ENCODE measurements around the gene IFNA5.

The IFNA5 gene

DNA sequence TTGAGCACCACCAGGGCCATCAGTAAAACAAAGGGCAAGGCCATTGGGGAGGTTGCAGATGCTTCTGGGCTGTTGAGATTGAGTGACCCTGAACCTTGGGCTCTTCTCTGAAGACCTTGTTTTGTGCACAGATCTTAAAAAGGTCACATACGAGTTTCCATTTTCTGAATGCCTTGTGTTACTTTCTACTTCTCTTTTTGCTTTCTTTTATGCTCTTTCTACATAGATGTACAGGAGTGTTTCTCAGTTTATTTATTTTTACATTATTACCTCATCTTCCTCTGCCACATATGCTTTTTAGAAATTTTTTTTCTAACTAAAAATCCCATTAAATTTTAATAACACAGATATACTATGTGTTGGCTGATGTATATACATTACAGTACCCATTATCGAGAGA is at the start of gene IFNA5:
IFNA5 (minus strand) TSS at position 101 of the 400 bp plus-strand sequence; CDS start at position 44, 57 bp downstream.
- no peak for DNase-seq

DNA sequence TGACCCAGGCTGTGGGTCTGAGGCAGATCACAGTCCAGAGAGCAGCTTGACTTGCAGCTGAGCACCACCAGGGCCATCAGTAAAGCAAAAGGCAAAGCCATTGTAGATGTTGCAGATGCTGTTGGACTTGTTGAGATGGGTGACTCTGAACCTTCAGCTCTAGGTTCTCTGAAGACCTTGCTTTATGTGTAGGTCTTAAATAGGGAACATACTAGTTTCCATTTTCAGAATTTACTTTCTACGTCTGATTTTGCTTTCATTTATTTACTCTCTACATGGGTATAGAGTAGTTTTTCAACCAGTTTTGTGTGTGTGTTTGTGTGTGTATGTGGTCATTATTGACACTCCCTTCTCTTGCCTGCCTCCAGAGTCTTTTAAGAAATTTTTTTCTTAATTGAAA is 45.7 kb upstream of the IFNA5 start, which contains the start of gene IFNA6:
IFNA6 (minus strand) TSS at position 101 of the 400 bp plus-strand sequence; CDS start at position 101, 0 bp downstream.
- DNase-seq, result no peak

DNA sequence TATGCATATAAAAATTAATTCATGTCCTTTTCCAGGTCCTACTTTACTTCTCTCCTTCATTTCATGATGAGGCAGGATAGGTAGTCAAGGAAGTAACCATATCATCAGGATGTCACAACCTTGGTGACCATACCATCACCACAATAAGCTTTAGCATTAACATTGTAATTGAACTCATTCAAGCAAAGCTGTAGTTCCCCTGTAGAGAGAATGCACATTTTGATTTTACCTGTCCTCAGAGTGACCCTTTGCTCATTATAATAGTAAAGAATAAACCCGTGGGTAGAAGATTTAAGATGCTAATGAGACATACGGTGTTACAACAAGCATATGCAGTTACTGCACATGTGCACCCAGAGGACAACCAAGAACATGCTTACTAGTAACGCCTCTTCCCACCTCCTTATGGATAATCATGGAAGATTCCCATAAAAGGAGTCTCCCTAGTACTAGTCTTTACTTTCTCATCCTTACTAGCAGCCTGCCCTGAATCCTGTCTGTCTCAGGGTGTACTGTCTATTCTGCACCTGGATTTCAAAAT is 43.4 kb upstream of the IFNA5 start:
- DNase-seq, result no peak

DNA sequence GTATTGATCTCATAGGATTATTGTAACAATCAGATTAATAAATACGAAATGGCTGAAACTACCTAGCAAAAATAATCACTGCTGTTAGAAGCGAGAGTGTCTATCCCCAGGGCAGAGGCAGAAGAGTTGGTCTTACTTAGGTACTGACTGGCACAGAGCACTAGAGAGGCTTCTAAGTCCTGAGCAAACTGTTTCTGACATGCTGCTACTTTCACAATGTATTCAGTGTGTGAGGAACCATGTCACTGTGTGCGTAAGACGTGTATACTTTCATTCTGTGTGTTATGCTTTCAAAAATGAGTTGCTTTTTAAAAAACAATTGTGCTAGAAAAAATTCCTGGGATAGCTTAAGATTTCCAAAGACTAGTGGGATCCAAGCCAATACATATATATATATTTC is 35.6 kb upstream of the IFNA5 start:
- DNase-seq, result no peak

DNA sequence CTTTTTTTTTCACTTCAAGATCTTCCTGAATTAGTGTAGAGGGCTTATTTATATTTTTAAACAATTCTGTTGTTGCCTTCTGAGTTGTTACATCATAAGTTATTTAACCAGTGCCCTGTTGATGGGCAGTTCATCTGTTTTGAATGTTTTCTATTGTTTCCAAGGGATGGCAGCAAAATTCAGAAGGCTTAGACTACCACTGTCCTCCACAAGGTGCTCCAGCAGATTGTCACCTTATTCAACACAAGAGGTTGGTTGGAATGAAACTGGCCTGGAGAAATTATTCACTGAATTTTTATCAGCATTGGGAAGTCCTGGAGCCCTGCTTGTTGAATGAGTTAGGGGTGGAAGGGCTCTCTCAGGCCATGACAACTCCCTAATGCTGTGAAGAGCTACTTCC is 31.3 kb upstream of the IFNA5 start:
- DNase-seq, result peak; percentile 18

DNA sequence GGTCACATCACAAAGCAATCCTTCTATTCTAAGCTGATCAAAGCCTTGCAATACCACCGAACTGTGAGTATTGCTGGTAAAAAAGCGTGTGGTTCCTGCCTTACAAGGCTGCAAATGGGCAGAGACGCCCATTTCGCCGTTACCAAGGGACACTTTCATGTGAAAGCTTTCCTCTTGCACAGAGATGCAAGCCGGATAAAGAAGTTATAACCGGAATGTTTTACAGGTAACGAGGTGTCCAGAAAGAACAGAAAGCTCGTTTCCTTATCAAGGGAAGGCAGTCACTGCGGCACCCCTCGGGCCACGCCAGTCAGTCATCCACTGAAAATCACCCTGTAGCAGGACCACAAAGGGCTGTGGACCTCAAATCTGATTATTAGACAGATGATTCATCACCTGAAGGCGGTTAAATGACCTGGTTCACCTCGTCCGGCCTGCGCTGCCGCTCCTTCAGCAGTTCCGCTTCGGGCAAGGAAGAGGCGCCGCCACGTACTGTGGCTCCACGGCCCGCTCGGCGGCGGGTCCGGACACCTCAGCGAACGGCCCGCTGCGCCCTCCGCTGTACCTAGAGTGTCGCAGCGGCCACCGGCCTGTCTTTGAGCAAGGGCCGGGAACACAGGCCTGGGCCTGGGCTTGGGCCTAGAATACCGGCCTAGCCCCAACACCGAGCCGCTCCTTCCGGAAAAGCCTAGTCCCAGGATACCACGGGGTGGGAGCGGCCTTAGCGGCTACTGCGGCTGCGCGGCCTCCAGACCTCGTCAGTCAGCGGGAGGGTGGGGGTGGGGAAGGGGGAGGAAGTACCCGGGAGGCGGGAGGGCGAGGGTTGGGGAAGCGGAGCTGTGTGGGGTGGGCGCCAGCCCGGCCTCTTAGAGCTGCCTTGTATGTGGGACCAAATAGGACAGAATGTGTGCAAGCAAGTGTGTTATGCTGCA is 29.9 kb upstream of the IFNA5 start, which contains the start of gene KLHL9:
KLHL9 (minus strand) TSS at position 704 of the 932 bp plus-strand sequence; CDS start at position 159, 545 bp downstream.
- DNase-seq, result peak; percentile 96

DNA sequence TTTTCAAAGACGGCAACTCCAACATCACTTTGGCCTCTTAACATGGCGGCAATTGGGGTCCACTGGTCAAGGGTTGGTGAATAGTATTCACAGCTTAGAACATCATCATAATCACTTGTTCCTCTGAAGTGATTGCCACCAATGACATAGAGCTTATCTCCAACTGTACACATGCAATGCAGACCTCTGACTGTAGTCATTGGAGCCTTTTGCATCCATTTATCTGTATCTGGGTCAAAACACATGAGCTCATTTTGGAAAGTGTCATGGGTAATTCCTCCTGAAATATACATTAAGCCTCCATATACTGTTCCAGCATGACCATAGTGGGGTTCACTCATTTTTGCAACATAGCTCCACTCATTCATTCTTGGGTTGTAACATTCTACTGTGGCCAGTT is 28.1 kb upstream of the IFNA5 start:
- DNase-seq, result no peak

DNA sequence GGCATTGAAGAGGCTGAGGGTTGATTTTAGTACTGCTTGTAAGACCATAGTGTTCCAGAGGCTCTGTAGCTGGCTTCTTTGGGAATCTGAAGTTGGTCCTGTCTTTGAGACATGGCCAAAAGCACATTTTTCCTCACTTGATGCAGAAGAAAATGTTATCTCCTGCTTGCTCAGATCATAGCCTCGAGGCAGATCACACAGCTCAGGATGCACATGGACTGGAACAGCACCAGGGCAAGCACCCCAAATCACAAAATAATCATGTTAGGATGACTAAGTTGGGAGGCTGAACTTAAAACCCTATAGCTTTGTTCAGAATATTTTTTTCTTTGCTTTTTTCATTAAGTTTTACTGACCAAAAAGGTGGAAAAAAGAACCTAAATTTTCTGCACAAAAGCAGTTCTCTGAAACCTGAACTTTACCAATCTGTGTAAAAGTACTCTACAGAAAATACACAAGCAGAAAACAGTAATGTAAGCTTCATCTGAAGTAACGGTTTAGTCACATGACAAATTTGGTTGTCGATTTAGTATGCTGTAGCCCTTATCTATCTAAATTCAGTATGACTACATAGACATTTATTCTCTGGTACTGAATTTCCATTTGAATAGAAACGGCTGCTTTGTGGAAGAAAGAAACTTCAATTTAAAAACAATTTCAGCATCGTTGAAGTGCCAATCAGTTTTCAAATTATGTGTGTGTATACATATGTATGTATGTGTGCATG is 26.7 kb upstream of the IFNA5 start:
- DNase-seq, result no peak

DNA sequence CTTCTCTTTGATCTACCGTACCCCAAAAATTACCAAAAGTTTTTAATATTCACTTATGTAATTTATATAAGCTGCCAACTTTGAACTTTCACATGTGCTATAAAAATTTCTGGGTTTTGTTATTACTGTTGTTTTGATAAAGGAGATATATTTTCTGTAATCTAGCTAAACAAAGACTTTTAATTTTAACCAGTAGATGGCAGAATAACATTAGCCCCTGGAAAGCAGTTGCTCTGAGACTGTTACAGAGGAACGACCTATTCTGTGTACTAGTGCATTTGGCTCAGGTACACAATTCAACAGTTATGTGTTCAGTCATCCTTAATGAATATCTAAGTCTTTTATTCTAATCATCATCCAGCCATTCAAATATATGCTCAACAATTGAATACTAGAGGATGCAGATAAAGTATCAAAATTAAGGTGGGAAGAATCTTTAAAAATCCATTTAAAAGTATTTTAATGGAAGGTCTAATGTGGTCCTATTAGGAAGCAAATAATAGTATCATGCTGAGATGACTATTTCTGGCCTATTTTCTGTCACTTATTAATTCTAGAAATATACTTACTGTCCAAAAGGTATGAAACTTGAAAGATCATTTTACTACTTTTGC is 21.5 kb upstream of the IFNA5 start:
- DNase-seq, result peak; percentile 73

DNA sequence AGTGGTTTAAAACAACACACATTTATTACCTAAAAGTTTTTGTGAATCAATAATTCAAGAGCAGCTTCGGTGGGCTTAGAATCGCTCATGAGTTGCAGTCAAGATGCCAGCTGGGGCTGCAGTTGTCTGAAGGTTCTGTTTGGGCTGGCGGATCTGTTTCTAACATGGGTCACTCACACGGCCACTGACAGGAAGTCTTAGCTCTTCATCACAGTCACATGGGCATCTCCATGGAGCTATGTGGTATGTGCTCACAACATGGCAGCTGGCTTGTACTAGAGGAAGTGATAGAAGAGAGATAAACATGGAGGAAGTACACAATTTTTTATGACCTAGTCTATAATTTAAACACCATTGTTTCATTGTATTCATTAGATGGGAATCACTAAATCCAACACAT is 18.9 kb upstream of the IFNA5 start:
- DNase-seq, result no peak

DNA sequence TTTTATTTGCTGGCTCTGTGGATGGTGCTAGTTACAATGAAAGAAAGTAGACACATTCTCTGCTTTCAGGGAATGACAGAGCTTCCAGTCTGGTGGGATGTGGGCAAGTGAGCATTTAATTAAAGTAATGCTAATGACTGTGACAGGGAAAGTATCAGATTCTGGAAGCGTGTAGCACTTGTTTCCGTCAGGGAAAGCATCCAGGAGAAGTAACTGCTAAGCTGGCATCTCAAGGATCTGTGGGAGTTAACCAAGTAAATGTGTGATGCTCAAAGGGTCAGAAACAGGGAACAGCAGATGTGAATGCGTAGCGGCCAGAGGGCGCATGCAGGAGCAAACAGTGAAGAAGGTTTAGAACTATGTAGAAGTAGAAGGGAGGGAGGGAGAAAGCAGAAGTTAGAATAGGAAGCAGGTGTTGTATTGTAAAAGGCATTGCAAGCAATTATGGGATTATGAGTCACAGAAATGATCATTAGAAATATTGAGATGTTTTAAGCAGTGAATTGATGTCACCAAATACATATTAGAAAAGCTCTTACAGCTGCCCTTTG is 17.9 kb upstream of the IFNA5 start:
- DNase-seq, result no peak

DNA sequence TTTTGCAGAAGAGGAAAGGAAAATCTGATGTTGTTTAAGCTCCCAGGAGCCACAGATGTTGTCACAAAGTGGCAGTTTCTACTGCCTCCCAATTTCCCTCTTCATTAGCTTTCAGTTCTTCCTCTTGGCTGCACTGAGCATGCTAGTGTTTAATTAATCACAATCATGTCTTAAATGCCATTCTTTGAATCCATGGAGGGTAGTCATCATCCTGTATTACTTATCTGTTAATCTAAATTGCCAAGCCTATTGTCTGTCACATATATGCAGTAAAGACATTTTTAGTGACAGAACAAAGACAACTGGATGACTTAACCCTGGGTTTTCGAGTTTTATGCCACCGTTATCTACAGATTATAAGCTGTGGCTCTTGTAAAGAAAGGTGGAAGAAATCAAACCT is 15.4 kb upstream of the IFNA5 start:
- DNase-seq, result peak; percentile 30

DNA sequence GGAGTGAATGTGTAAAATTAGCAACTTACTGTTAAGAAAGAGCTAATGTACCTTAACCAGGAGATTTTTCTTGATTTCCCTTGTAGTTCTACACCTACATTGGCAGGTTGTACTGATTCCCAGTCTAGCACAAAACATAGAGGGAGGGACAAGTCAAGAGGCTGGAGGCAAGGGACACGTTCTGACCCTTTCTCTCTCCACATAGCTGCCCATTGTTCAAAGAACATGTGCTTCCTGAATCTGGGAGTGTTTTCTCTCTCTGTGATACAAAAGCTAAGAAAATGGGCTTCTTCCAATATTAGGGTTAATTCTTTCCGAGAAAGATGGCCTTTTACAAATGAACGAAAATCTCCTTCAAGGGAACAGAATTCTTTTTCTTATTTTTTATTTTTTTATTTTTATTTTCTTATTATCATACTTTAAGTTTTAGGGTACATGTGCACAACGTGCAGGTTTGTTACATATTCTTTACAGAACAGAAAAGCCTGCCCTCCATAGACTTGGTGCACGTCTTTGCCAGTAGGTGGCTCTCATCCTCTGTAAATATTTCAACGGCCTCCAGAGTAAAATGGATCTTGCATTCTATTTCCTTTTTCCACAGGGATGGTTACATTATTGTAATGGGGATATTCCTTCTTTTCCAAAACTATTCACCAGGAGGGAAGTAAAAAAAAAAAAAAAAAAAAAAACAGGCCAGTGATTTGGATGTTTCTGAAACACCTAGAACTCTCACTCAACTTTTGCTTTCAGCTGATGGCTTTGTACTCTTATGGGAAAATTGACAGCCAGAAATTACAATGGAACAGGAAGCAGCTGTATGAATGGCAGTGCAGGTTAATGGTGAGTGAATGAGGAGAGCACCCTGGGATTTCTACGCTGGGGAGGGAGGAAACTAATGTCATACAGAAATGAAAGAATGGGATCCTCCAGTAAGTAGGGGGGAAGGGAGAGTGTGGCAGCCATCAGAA is 13.1 kb upstream of the IFNA5 start:
- DNase-seq, result peak; percentile 72

DNA sequence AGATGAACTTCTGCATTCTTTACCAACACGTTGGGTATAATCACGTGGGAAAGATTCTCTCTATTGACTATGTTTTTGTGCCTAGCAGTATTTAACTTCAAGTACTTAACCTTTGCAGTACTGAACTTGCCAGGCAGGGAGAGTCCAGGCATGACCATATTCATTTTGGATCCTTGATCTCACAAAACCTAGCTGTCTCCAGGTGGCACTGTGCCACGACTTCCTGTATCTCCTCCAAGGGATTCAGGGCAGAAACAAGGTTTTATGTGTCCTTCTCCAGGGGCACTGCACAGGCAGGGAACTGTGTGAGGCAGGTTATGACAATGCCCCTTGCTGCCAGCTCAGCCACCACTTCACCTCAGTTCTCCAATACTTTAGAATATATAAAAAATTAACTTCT is 11.7 kb upstream of the IFNA5 start:
- peak; percentile 50 for DNase-seq

DNA sequence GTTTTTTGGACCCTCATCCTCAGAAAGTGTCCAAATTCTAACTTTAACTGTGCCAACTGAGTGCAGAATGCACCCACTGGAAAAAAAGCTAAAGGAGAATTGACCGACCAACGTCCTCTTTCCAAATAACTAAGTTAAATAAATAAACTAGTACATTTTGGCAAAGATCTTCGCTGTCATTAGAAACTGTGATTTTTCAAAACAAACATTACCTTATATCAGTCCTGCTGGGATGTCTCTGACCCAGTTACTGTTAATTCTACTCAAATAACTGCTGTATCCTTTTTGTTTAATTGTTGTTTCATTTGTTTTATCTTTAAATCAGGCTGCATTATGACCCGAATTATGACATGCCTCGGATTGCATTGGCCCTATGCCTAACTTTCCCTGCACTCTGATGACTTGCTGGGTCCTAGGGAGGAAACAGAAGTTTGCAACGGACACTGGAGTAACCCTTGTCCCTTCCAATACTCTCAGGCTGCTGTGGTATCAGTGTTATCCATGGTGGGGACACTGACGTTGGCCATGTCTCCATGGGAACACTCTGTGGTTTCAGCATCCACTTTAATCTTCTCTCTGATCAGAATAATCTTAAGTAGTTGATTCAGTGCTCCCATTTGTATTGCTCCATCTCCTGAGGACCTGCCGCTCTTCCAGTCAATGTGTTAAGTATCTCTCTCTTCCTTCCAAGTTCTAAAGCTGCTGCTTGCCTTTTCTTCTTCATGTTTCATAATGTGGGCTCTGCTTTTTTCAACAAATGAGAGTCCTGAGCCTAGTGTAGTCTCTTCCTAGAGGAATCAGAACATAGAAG is 11.1 kb upstream of the IFNA5 start:
- no peak for DNase-seq

DNA sequence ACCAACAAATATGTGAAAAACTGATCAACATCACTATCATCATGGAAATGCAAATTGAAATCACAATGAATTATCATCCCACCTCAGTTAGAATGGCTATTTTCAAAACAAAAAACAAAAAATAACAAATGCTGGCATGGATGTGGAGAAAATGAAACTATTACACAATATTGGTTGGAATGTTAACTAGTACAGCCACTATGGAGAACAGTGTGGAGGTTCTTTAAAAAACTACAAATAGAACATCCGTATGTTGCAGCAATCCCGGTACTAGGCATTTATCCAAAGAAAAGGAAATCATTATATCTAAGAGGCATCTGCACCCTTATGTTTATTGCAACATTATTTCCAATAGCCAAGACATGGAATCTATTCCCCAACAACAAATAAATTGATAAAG is 9.0 kb upstream of the IFNA5 start:
- DNase-seq, result no peak

DNA sequence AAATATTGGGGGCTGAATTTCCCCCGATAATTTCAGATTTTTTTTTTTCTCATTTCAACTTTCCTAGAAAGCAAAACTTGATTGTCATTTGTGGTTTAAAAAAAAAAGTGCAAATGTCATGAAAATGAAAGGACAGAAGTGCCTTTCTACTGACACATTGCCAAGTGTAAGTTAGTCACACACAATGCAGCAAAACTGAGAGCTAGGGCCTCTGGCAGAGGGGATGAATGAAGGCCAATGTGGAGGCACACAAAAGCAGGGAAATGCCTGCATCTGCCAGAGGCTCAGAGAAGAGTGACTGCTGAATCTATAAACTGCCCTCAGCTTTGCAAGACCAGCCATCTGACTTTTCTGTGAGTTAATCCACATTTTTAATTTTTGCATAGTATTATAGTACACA is 6.8 kb upstream of the IFNA5 start:
- no peak for DNase-seq

DNA sequence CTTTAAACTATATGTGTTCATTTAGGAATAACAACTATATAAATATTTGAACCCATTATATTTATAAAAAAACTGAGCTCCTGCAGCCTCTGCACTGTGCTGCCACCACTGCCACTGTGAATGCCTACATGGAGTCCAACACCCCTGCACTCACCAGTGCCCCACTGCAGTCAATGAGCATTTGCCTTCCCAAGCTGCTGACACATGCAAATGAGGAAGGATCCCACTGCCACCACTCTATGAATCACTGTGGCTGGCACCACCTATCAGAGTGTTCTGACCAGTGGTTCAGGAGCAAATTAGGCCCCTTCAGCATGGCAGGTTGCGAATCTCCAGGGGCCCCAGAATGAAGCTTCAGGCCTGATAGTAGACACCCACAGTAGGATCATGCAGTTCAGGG is 9.1 kb downstream of the IFNA5 start:
- no peak for DNase-seq

DNA sequence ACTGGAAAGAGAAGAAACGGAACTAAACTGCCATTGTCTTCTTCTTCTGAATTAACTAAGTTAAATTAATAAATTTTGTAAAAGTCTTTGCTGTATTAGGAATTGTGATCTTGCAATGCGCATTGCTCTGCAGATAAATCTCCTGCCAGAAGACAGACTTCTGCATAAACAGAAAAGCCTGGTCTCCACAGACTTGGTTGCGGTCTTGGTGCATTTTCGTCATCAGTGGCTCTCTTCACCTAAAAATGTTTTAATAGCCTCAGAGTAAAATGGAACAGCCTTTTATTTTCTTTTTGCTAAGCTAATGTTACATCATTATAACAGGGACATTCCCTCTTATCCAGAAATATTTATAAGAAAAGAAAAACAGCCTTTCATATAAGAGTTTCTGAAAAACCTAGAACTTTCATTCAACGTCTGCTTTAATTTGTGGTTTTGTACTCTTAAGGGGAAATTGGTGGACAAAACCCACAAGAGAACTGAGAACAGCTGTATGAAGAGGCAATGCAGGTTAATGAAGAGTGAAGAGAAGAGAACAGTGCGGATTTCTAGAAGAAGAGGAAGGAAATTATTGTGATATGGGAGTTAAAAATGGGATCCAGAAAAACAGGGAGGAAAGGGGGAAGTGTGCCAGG is 10.1 kb downstream of the IFNA5 start:
- DNase-seq, result no peak

DNA sequence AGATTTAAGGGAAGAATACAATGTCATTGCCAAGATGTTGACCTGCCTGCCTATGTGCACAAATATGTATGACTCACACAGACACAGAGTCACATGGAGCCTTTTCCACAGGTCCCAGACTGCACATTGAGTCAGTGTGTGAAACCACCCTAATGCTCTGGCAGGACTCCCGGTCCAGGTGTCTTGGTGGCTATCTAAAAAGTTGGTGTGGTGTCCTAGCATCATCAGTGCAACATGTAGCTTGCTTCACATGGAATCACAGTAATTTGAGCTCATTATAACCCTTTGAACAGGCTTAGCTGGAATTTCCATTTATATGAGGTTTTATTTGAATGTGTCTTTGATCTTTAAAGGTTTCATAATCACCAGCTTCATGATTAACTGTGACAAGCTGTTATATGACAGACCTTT is 10.7 kb downstream of the IFNA5 start:
- no peak for DNase-seq
